ENCODE measurements around the gene HS3ST4. TPM values are rescaled to one million over a fixed set of nuclear protein-coding genes. Genes with fewer than 3 reads are reported as not detected.

HS3ST4 gene
- total and polyA plus RNA-seq, 2 donors (not counting 1 experiment from before 2014, with no cell fraction given) = not detected

DNA sequence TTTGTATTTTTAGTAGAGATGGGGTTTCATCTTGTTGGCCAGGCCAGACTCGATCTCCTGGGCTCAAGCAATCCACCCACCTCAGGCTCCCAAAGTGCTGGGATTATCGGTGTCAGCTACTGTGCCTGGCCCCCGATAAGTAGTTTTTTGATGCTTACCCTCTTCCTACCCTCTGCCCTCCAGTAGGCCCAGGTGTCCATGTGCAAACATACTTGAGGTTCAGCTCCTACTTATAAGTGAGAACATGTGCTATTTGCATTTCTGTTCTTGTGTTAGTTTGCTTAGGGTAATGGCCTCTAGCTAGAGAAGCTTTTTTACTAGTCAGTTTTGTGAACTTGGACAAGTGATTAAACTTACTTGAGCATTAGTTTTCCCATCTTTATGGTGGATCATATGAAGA is 136.8 kb downstream of the HS3ST4 start:
- 87% methylated on average over 3 of the region's 3 CpGs for WGBS (ENCODE audit: insufficient coverage)
- no peak for TF ChIP-seq CTCF (IDR thresholded peaks at IDR 0.05)
- no peak for TF ChIP-seq EZH2 (IDR thresholded peaks at IDR 0.05; ENCODE audit: borderline replicate concordance, insufficient read depth, low read depth, low read length, poor library complexity, severe bottlenecking)
- no peaks in the 10 kb centered on the region for H3K9me3 Mint-ChIP-seq (ENCODE audit: insufficient read depth)

GRCh38 chr16:25832291-25832690 is 140.5 kb downstream of the HS3ST4 start:
- Histone ChIP-seq H2AFZ (ENCODE audit: insufficient read depth, low read depth, low read length, poor library complexity, severe bottlenecking) (no peak overlapping the region), H3K27me3 (replicated peaks in 1 of 4; ENCODE audit: control extremely low read depth in 1 of 4, control insufficient read depth in 3 of 4, insufficient read depth in 4 of 4, low read length in 3 of 4) (no peaks in the 10 kb centered on the region), H3K4me1 (ENCODE audit: control insufficient read depth in 2 of 2, insufficient read depth in 2 of 2, low read length in 2 of 2) (no peaks in the 10 kb centered on the region), H3K79me2 (ENCODE audit: control insufficient read depth, insufficient read depth, low read length) (no peaks in the 10 kb centered on the region), H3K9ac (ENCODE audit: low read length) (no peak overlapping the region), H3K9me3 (ENCODE audit: control extremely low read depth in 1 of 3, control insufficient read depth in 2 of 3, insufficient read depth in 1 of 3, low read length in 2 of 3) (no peaks in the 10 kb centered on the region), H3K4me2 (replicated peaks; ENCODE audit: low read depth, low read length, poor library complexity, severe bottlenecking) (no peak overlapping the region), H3K27ac (ENCODE audit: low read length in 2 of 2) (no peak overlapping the region), H3K4me3 (ENCODE audit: control extremely low read depth in 1 of 5, extremely low read depth in 1 of 5, insufficient read depth in 1 of 5, low read depth in 2 of 5, low read length in 4 of 5) (no peak overlapping the region), H3K36me3 (replicated peaks in 1 of 2; ENCODE audit: control extremely low read depth in 1 of 2, control insufficient read depth in 1 of 2, extremely low read depth in 1 of 2, insufficient read depth in 2 of 2, low read length in 1 of 2) (no peaks in the 10 kb centered on the region), H4K20me1 (ENCODE audit: control insufficient read depth, insufficient read depth, low read length, poor library complexity, severe bottlenecking) (no peaks in the 10 kb centered on the region)
- no peaks in the 10 kb centered on the region for H3K4me1 Mint-ChIP-seq
- CTCF ChIA-PET = no interaction called here
- WGBS (ENCODE audit: insufficient coverage) = 100% methylated on average over 1 of the region's 4 CpGs
- no peak overlapping the region for H3K27ac Mint-ChIP-seq
- POLR2A ChIA-PET = no interaction called here
- H3K27me3 Mint-ChIP-seq = peaks cover 20% of the 10 kb centered on the region
- TF ChIP-seq EZH2 (IDR thresholded peaks at IDR 0.05; ENCODE audit: borderline replicate concordance, insufficient read depth, low read depth, low read length, poor library complexity, severe bottlenecking) (no peak), CTCF (IDR thresholded peaks at IDR 0.05) (no peak)
- no peak overlapping the region for H3K4me3 Mint-ChIP-seq
- intact Hi-C loops (cut with micrococcal nuclease) = no loop called here
- ATAC-seq (ENCODE audit: low read depth) (no peak), DNase-seq (no peak)
- no peaks in the 10 kb centered on the region for H3K9me3 Mint-ChIP-seq (ENCODE audit: insufficient read depth)

More for the DNA sequence above, 136.8 kb downstream of the HS3ST4 start:
- Histone ChIP-seq H3K4me2 (replicated peaks; ENCODE audit: low read depth, low read length, poor library complexity, severe bottlenecking) (no peak overlapping the region), H3K27ac (ENCODE audit: low read length in 2 of 2) (no peak overlapping the region), H3K4me1 (ENCODE audit: control insufficient read depth in 2 of 2, insufficient read depth in 2 of 2, low read length in 2 of 2) (no peaks in the 10 kb centered on the region), H2AFZ (ENCODE audit: insufficient read depth, low read depth, low read length, poor library complexity, severe bottlenecking) (no peak overlapping the region), H3K9me3 (ENCODE audit: control extremely low read depth in 1 of 3, control insufficient read depth in 2 of 3, insufficient read depth in 1 of 3, low read length in 2 of 3) (no peaks in the 10 kb centered on the region), H3K9ac (ENCODE audit: low read length) (no peak overlapping the region), H3K79me2 (ENCODE audit: control insufficient read depth, insufficient read depth, low read length) (no peaks in the 10 kb centered on the region), H3K27me3 (replicated peaks in 1 of 4; ENCODE audit: control extremely low read depth in 1 of 4, control insufficient read depth in 3 of 4, insufficient read depth in 4 of 4, low read length in 3 of 4) (no peaks in the 10 kb centered on the region), H4K20me1 (ENCODE audit: control insufficient read depth, insufficient read depth, low read length, poor library complexity, severe bottlenecking) (no peaks in the 10 kb centered on the region), H3K36me3 (replicated peaks in 1 of 2; ENCODE audit: control extremely low read depth in 1 of 2, control insufficient read depth in 1 of 2, extremely low read depth in 1 of 2, insufficient read depth in 2 of 2, low read length in 1 of 2) (no peaks in the 10 kb centered on the region), H3K4me3 (ENCODE audit: control extremely low read depth in 1 of 5, extremely low read depth in 1 of 5, insufficient read depth in 1 of 5, low read depth in 2 of 5, low read length in 4 of 5) (no peak overlapping the region)
- no peak for ATAC-seq (ENCODE audit: low read depth)
- CTCF ChIA-PET = no interaction called here
- Mint-ChIP-seq H3K4me1 (no peaks in the 10 kb centered on the region), H3K27me3 (peaks cover 10% of the 10 kb centered on the region), H3K27ac (no peak overlapping the region), H3K4me3 (no peak overlapping the region)
- intact Hi-C loops (cut with micrococcal nuclease) = no loop called here
- no peak for DNase-seq
- POLR2A ChIA-PET = no interaction called here

Data from B cell (primary cell).